Muscle of arm (tissue), 12 donors: ENCODE results near the gene ATPAF2. TPM values are rescaled to one million over a fixed set of nuclear protein-coding genes. Genes with fewer than 3 reads are reported as not detected.

Source experiments
- DNase-seq: peaks from one replicate; pipeline ENCODE4 v3.0.0-alpha.2; 2013
- polyA plus RNA-seq, 12 donors: library from polyadenylated mRNA; unstranded; fragments of 120-200 nt; gene quantifications; one replicate each; pipeline ENCODE4 v1.2.1, GENCODE V29; 2013; ENCODE audit not compliant: insufficient read length in 12 of 12

The ATPAF2 gene
- polyA plus RNA-seq, 12 donors = 11.0 to 28.0 (median 14.4) TPM; not detected in 1

- DNase-seq = no peak
Observed at GRCh38 chr17:18041776-18042175, 2.8 kb upstream of the ATPAF2 start.

DNA sequence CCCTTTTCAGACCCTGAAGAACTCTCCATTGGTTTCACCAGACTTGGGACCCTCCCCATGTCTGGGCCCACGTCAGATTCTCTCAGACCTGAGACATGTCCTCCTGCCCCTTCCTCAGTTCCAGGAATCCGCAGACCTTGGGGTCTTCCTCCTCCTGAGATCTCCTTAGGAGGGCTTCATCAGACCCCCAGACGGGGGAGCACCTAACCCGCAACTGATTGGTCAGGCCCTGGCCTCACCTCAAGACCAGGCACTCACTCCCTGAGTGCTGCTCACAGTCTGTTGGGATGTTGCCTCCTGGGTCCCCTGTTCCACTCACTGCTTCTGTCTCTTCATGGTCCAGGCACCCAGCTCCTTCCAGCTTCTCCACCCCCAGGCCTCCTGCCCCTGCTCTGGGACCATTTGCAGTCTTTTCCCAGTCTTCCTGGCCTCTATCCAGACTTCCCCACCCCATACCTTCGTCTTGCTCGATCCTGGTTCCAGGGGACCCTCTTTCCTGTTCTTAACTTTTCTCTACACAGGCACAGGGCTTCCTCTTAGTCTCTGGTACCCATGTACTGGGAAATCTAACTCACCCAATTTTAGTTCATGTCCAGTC lies 1.4 kb upstream of the ATPAF2 start:
- no peak for DNase-seq

DNA sequence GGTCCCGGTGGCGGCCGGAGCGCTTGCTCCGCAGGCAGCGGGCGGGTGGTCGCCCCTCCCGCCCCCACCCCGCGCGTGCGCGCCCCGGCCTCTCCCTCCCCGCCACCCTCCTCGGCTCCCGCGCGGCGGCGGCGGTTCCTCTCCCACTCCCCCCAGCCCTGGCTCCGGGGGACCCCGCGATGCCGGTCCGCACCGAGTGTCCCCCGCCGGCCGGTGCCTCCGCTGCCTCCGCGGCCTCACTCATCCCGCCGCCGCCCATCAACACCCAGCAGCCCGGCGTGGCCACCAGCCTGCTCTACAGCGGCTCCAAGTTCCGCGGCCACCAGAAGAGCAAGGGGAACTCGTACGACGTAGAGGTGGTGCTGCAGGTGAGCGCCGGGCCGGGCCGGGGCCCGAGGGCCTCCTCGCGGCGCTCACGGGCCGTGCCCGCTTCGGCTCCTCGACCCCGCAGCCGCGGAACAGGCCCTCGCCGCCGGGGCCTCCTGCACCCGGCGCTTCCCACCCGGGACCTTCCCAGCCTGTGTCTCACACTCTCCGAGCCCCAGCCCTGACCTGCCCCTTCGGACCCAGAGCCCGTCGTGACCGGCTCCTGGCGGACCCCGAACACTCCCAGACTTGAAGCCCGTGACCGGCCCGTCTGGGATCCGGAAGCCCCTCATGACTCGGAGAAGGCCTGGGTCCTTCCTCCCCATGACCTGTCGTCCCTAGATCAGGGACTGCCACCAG lies 730 bp upstream of the ATPAF2 start:
- no peak for DNase-seq

- DNase-seq = no peak
Observed at GRCh38 chr17:18038149-18038850, 668 bp downstream of the ATPAF2 start.

DNA sequence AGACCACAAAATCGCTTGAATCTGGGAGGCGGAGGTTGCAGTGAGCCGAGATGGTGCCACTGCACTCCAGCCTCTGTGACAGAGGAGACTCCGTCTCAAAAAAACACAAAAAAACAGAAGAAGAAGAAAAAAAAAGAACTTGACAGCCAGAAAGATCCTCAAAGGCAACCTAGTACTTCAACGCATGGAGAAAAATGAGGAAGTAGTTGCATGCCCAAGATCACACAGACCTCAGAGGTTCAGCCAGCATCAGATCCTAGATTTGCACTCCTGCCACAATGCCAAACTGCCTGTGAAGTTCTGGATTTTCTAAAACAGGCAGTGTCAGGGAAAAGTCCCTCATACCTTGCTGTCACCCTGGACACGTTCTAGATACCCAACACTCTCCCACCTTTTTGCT lies 1.5 kb downstream of the ATPAF2 start:
- DNase-seq = no peak

DNA sequence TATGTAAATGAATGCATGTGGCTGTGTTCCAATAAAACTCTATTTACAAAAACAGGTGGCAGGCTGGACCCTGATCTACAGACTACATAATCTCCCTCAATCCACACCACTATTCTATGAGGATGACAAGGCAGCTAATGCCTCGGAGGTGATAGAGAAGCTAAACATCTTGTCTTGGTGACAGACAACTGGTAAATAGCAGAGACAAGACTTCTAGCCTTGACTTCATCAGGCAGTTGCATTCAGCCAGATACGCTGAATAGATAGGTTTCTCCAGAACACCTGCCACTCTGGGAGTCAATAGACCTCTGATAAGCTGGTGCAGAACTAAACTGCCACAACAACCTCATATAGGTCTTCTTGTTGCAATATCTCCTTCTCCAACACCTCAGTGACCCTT lies 3.3 kb downstream of the ATPAF2 start:
- no peak for DNase-seq

DNA sequence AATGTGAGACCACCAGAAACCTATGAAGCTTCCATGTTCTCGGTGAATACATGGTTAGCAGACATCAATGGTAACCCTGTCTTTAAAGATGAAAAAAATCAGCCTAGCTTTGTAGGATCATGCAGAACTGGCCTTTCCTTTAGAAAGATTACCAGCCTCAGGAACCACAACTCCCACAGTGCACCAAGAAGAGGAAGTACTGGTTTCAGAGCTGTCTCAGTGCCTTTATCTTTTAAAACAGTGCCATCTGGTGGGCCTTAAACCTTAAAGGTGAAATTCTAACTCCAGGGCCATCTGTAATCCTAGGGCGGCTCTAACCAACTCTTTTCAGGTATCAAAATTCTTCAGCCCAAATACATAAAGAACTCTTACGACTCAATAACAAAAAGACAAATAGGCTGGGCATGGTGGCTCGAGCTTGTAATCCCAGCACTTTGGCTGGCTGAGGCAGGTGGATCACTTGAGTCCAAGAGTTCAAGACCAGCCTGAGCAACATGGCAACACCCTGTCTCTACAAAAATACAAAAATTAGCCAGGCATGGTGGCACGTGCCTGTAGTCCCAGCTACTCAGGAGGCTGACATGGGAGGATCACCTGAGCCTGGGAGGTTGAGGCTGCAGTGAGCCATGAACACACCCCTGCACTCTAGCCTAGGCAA lies 5.4 kb downstream of the ATPAF2 start:
- peak; percentile 79 for DNase-seq

DNA sequence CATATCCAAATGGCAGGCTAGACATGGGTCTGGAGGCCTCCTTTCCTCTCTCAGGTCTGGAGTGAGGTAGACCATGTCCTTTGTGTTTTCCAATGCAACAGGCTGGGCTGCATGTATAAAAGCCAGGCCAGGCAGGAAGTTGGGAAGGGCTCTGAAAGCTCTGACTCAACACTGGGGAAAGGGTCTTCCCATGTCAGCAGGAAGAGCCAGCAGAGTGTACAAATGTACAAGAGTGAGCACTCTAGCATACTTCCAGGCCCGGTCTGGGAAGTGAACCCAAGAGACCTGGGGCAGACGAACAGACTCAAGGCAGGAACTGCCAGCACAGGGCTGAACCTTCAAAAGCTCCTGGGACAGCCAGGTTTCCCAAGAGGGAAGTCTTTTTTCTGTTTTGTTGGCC lies 7.0 kb downstream of the ATPAF2 start:
- no peak for DNase-seq

DNA sequence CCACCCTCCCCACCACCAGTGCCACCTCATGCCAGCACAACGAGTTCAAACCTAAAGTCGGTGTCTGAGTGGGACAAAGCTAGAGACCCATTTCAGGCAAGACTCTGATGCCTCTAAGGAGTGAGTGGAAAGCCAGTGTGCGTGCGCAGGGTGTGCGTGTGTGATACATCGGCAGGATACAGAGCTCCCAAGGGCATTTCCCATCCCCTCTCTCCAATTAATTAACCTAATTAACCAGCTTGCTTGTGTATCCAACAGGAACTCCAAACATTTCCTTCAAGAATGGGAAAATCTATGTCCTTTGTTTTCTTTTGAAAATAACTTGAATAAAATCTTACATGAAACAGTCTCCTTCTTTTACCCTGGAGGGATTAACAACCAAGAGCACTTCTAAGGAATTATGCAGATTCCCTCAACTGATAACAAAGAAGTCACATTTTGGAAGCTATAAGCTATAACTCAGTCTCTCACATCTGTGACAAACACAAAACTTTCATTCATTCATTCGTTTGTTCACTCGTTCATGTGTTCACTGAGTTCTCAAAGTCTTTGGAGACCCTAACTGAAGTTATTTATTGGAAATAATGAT lies 9.9 kb downstream of the ATPAF2 start:
- DNase-seq = no peak

GRCh38 chr17:18028114-18028951 lies 10.6 kb downstream of the ATPAF2 start:
- no peak for DNase-seq

DNA sequence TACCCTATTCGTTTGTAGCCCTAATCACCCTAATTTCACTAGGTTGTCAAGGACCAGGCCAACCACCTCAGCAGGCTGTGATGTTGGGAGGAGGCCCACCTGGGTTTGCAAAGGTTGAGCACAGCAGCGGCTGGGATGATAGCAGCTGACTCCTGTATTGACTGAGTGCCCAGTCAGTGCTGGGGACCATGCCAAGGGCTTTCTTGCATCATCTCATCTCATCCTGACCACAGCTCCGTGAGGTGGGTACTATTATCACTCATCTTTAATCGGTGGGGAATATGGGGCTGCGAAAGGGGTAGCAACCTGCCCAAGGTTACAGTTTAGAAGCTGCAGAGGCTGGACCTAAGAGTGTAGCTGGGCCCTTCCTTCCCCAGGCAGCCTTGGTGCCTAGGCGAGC lies 11.7 kb downstream of the ATPAF2 start:
- DNase-seq = no peak

GRCh38 chr17:18025945-18026776 lies 12.8 kb downstream of the ATPAF2 start:
- no peak for DNase-seq

DNA sequence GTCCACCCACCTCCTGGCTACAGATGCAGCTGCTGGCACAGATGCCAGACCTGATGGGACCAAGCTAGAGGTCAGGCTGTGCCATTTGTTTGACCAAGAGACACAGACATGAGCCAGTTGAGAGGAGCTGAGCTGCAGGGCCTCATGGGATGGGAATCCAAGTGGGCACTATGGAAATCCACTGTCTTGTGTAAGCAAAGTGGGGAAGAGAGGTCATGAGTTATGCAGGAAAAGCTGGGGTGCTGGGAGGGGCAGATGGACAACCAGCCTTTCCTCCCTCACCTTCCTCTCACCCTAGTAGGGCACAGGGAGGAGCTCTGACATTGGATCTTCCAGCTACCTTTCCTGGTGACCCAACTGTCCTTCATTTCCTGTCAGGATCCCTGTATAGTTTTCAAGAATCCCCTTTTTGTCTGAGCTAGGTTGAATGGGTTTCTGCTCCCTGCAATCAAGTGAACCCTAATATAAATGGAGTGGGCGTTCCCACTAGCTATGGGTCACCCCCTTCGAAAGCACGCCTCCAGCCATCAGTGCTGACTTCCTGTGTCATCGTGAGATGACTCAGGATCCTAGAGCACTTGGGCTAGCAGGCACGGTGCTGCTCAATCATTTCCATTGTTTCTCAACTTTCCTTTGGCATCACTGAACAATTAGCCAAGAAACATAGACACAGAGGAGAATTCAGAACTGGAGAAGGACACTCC lies 13.6 kb downstream of the ATPAF2 start:
- no peak for DNase-seq

DNA sequence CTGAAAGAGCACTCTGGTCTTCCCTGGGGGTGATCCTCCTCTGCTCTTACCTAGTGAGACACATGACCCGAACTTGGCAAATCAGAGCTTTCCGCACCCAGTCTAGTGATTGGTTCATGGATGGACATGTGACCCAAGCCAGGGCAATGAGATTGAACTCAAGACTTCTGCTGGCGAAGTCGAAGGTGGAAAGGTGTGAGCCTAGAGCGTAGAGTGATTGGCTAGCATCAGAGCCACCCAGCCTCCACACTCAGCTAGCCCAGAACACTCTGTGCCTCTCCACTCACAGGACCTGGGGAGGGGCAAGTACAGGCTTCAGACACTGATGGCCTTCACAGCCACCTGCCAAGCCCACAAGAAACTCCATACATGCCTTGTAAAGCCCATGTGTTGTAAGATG lies 17.6 kb downstream of the ATPAF2 start:
- DNase-seq = no peak

- DNase-seq = no peak
Observed at GRCh38 chr17:18020971-18021370, 18.0 kb downstream of the ATPAF2 start.

DNA sequence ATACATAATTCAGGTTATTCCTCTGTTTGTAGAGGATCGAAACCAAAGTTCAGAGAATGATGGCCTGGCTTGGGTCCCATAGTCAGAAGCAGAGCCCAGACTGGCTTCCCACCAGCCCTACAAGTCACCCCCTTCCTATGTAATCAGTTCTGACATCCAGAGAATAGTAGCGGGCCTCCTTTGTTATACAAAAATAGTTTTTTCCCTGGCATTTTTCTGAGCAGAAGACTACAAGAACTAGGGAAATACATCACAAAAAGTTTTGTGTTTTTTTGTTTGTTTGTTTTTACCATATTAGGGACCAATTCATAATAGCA lies 19.2 kb downstream of the ATPAF2 start:
- no peak for DNase-seq

GRCh38 chr17:18018411-18018921 lies 20.5 kb downstream of the ATPAF2 start:
- DNase-seq = no peak

DNA sequence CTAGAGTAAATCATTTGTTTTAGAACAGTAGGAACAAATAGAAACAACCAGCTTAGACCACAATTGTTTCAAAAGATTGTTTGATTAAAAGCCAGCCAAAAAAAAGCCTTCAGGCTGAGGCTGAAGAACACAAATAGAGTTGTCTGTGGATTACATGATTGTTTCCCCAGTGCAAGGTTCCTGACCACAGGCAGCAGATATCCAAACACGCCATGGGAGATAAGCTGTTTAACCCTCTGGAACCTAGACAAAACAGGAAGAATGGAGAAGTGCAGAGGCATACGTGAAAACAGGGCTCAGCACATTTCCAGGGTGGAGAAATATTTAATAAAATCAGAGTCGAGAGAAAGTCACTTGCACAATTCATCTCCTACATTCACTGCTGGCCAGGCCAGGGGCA lies 21.0 kb downstream of the ATPAF2 start:
- no peak for DNase-seq

- DNase-seq = no peak
Observed at GRCh38 chr17:18016426-18016825, 22.5 kb downstream of the ATPAF2 start.

- no peak for DNase-seq
Observed at GRCh38 chr17:18015593-18015992, 23.4 kb downstream of the ATPAF2 start.
